Astrocyte of the spinal cord (primary cell): ENCODE measurements around the gene SPANXA2.
A peak's percentile ranks its signal among the peaks of the same experiment; 100 is the strongest.
"Not testable (repeated sequence)": the region's sequence is repeated elsewhere in the genome, so short reads cannot be mapped to it uniquely, and the experiment has no call there.

Experiments
- DNase-seq: peaks from one replicate; pipeline ENCODE4 v3.0.0; 2011; ENCODE audit warnings: low read depth, low spot score
- H3K4me3 ChIP-seq: 2 replicates; pipeline ENCODE4 v1.5.1; 2011; ENCODE audit warnings: low read depth, mild to moderate bottlenecking, low read length, moderate library complexity
- in situ Hi-C: cut with HindIII; loops from 2 replicates; pipeline ENCODE4 v1.10.0; 2017; ENCODE audit warnings: low sequenced_read_pairs
- TF ChIP-seq, protein P1 (sequence below): IDR thresholded peaks from 2 replicates; pipeline ENCODE4 v1.5.1; 2012; ENCODE audit warnings: low read depth, mild to moderate bottlenecking, low read length, inconsistent platforms

SPANXA2 gene, protein sequence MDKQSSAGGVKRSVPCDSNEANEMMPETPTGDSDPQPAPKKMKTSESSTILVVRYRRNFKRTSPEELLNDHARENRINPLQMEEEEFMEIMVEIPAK

DNA sequence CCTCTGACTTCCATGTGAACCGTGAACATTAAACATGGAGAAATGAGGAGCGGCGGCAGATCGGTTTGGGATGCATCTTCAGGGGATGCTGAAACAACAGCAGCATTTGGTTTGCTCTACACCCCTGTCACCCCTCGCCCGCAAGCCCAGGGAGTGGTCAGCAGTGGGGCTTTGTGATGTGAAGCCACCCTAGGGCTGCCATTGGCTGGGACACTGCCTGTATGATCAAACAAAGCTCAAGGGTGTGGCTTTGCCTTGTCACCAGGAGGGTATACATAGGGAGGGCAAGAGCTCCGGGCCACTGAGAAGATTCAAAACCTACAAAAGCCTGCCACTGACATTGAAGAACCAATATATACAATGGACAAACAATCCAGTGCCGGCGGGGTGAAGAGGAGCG, at the start of gene SPANXA2:
SPANXA2 (plus strand) TSS at position 301 of the 400 bp plus-strand sequence; CDS start at position 361, 60 bp downstream.
- H3K4me3 ChIP-seq, in situ Hi-C loops, DNase-seq: not testable (repeated sequence)

DNA sequence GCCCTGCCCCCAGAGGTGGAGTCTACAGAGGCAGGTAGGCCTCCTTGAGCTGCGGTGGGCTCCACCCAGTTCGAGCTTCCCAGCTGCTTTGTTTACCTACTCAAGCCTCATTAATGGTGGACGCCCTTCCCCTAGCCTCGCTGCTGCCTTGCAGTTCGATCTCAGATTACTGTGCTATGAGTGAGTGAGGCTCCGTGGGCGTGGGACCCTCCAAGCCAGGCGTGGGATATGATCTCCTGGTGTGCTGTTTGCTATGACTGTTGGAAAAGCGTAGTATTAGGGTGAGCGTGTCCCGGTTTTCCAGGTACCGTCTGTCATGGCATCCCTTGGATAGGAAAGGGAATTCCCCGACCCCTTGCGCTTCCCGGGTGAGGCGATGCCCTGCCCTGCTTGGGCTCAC, 47.0 kb upstream of the SPANXA2 start:
- DNase-seq, H3K4me3 ChIP-seq, in situ Hi-C loops: not testable (repeated sequence)

DNA sequence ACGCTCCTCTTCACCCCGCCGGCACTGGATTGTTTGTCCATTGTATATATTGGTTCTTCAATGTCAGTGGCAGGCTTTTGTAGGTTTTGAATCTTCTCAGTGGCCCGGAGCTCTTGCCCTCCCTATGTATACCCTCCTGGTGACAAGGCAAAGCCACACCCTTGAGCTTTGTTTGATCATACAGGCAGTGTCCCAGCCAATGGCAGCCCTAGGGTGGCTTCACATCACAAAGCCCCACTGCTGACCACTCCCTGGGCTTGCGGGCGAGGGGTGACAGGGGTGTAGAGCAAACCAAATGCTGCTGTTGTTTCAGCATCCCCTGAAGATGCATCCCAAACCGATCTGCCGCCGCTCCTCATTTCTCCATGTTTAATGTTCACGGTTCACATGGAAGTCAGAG, 4.9 kb upstream of the SPANXA2 start, which contains the start of gene SPANXA1:
SPANXA1 (minus strand) TSS at position 101 of the 400 bp plus-strand sequence; CDS start at position 41, 60 bp downstream.
- H3K4me3 ChIP-seq, in situ Hi-C loops, DNase-seq: not testable (repeated sequence)

DNA sequence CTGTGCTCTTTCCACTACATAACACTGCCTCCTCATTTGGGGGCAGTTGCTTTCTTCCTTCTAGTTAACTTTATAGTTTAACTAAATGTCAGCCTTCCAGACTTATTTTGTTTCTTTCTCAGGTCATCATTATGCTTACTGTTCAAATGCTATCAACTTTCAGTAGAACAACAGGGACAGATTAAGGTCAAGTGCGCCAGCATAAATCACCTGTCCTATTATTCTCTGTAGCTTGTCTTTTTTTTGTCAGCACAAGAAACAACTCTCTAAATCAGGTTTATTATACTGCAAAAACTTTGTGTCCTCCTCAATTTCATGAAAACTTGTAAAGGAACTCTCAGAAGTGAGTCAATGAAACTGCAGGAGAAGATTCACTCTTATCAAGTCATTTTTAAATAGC, 19.6 kb downstream of the SPANXA2 start:
- in situ Hi-C loops = no loop called here
- TF ChIP-seq, protein P1, sequence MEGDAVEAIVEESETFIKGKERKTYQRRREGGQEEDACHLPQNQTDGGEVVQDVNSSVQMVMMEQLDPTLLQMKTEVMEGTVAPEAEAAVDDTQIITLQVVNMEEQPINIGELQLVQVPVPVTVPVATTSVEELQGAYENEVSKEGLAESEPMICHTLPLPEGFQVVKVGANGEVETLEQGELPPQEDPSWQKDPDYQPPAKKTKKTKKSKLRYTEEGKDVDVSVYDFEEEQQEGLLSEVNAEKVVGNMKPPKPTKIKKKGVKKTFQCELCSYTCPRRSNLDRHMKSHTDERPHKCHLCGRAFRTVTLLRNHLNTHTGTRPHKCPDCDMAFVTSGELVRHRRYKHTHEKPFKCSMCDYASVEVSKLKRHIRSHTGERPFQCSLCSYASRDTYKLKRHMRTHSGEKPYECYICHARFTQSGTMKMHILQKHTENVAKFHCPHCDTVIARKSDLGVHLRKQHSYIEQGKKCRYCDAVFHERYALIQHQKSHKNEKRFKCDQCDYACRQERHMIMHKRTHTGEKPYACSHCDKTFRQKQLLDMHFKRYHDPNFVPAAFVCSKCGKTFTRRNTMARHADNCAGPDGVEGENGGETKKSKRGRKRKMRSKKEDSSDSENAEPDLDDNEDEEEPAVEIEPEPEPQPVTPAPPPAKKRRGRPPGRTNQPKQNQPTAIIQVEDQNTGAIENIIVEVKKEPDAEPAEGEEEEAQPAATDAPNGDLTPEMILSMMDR = no peak
- DNase-seq = no peak
- H3K4me3 ChIP-seq = no peak overlapping the region

DNA sequence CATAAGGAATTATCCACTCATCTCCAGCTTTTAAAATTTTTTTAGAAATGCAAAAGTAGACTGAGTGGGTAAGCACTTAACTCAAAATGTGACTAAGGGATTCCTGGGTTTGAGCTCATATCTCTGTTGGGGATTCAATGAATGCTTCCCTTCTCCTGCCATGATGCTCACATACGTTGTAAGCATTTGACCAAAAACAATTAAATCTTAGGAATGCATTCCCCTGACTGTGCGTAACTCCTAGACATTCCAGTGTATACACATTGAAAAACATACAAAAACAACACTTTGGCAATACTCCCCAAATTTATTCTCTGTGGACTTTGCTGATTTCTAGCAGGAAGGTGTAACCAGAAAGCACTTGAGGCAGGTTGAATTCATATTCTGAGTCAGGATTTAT, 29.8 kb downstream of the SPANXA2 start:
- TF ChIP-seq, protein P1 = no peak
- in situ Hi-C loops = no loop called here
- peak; percentile 7 for DNase-seq
- H3K4me3 ChIP-seq = no peak overlapping the region

DNA sequence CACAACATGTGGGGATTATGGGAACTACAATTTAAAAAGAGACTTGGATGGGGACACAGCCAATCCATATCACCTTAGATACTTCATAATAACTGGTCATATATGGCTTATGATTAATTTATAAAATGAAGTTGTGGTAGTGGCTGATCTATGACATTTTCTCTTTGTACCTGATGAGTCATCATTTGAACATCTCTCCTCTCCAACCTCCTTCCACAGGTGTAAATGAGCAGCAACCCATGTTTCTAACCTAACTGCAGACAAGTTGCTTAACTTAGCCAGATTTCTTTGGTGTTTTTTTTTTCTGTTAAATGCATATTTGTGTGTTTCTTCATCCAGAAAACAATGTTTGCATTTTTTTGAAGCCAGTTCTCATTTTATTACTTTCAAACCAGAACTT, 42.6 kb downstream of the SPANXA2 start:
- H3K4me3 ChIP-seq = no peak overlapping the region
- peak; percentile 24 for DNase-seq
- in situ Hi-C loops = no loop called here
- TF ChIP-seq, protein P1 = no peak

DNA sequence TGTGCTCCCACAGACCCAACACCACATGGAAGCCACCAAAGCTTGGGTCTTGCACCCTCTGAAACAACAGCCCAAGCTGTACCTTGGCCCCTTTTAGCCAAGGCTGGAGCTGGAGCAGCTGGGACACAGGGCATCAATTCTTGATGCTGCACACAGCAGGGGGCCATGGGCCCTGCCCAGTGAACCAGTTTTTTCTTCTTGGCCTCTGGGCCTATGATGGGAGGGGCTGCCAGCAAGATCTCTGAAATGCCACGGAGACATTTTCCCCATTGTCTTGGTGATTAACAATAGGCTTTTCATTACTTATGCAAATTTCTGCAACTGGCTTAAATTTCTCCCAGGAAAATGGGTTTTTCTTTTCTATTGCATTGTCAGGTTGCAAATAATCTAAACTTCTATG, 49.0 kb downstream of the SPANXA2 start:
- H3K4me3 ChIP-seq = no peak overlapping the region
- in situ Hi-C loops = no loop called here
- DNase-seq = no peak
- TF ChIP-seq, protein P1 = no peak
